ENCODE data around the gene USP15. TPM values are rescaled to one million over a fixed set of nuclear protein-coding genes. Genes with fewer than 3 reads are reported as not detected.
"Not testable (repeated sequence)": the region's sequence is repeated elsewhere in the genome, so short reads cannot be mapped to it uniquely, and the experiment has no call there.

The USP15 gene
- total and polyA plus RNA-seq, 8 donors, result 42.2 to 107 (median 48.4) TPM

DNA sequence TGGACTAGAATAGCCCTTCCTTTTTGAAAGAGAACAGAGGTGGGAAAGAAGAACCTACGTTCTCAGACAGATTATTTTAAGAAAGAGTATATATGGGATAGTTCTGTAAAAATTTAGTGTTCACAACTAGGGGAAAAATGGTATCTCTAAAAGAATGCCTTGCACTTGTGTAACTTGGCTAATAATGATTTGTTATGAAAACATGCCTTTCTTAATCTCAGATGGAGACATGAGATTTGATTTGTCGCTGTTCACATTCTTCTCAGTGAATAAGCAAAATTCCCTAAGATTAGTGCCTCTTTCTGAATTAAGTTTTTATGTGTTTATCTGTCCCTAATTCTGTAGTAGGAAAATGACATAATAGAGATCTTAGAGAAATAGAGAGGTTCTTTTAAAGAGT is 100.8 kb downstream of the USP15 start:
- Histone ChIP-seq H3K9me3 (peaks cover 0 to 4% of the 10 kb centered on the region in 2 donors), H3K27ac (no peak overlapping the region), H3K4me1 (no peaks in the 10 kb centered on the region), H3K4me3 (no peak overlapping the region), H3K36me3 (peaks cover 0 to 36% of the 10 kb centered on the region in 2 donors), H3K27me3 (no peaks in the 10 kb centered on the region)
- ATAC-seq (no peak), DNase-seq (no peak)
- TF ChIP-seq, protein P1, sequence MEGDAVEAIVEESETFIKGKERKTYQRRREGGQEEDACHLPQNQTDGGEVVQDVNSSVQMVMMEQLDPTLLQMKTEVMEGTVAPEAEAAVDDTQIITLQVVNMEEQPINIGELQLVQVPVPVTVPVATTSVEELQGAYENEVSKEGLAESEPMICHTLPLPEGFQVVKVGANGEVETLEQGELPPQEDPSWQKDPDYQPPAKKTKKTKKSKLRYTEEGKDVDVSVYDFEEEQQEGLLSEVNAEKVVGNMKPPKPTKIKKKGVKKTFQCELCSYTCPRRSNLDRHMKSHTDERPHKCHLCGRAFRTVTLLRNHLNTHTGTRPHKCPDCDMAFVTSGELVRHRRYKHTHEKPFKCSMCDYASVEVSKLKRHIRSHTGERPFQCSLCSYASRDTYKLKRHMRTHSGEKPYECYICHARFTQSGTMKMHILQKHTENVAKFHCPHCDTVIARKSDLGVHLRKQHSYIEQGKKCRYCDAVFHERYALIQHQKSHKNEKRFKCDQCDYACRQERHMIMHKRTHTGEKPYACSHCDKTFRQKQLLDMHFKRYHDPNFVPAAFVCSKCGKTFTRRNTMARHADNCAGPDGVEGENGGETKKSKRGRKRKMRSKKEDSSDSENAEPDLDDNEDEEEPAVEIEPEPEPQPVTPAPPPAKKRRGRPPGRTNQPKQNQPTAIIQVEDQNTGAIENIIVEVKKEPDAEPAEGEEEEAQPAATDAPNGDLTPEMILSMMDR (IDR thresholded peaks at IDR 0.05), result no peak
- intact Hi-C loops (cut with DNase I), result no loop called here

DNA sequence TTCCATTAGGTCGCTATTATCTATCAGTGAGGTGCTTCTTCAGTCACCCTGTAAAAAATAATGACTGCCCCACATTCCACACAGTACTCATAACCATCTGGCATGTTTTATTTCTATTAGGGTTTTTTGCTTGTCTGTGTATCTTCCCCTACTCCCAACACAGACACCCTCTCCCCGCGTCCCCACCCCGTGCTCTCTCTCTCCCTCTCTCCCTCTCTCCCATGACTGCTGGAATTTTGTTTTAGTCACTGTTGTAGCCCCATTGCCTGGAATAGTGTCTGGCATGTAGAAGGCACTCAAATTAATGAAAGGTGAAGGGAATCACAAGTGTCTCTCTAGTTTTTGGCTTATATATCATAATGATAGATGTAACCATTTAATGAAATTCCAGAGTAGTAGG is 103.3 kb downstream of the USP15 start:
- no peak overlapping the region for H3K4me3 ChIP-seq
- intact Hi-C loops (cut with DNase I), result no loop called here
- DNase-seq (no peak), ATAC-seq (no peak)
- peaks cover 0 to 16% of the 10 kb centered on the region in 2 donors for H3K36me3 ChIP-seq
- H3K27me3 ChIP-seq, result no peaks in the 10 kb centered on the region
- no peak overlapping the region for H3K27ac ChIP-seq
- peaks cover 0 to 4% of the 10 kb centered on the region in 2 donors for H3K9me3 ChIP-seq
- TF ChIP-seq, protein P1 (IDR thresholded peaks at IDR 0.05), result no peak
- H3K4me1 ChIP-seq, result no peaks in the 10 kb centered on the region

DNA sequence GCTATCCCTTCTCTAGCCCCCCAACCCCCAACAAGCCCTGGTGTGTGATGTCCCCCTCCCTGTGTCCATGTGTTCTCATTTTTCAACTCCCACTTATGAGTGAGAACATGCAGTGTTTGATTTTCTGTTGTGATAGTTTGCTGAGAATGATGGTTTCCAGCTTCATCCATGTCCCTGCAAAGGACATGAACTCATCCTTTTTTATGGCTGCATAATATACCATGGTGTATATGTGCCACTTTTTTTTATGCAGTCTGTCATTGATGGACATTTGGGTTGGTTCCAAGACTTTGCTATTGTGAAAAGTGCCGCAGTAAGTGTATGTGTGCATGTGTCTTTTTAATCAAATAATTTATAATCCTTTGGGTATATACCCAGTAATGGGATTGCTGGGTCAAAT is 104.5 kb downstream of the USP15 start:
- intact Hi-C loops (cut with DNase I), result not testable (repeated sequence)

DNA sequence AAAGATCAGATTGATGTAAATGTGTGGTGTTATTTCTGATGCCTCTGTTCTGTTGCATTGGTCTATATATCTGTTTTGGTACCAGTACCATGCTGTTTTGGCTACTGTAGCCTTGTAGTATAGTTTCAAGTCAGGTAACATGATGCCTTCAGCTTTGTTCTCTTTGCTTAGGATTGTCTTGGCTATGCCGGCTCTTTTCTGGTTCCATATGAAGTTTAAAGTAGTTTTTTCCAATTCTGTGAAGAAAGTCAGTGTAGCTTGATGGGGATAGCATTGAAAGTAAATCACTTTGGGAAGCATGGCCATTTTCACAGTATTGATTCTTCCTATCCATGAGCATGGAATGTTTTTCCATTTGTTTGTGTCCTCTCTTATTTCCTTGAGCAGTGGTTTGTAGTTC is 105.6 kb downstream of the USP15 start:
- ATAC-seq; H3K4me3 ChIP-seq; H3K4me1 ChIP-seq; H3K27me3 ChIP-seq; intact Hi-C loops (cut with DNase I); H3K9me3 ChIP-seq; DNase-seq; H3K27ac ChIP-seq: not testable (repeated sequence)
- H3K36me3 ChIP-seq, result peaks cover 0 to 20% of the 10 kb centered on the region in 2 donors

More for the DNA sequence above, 104.5 kb downstream of the USP15 start:
- peaks cover 0 to 11% of the 10 kb centered on the region in 2 donors for H3K36me3 ChIP-seq
- H3K9me3 ChIP-seq, H3K27ac ChIP-seq, H3K4me3 ChIP-seq, H3K27me3 ChIP-seq, H3K4me1 ChIP-seq, DNase-seq, ATAC-seq: not testable (repeated sequence)

DNA sequence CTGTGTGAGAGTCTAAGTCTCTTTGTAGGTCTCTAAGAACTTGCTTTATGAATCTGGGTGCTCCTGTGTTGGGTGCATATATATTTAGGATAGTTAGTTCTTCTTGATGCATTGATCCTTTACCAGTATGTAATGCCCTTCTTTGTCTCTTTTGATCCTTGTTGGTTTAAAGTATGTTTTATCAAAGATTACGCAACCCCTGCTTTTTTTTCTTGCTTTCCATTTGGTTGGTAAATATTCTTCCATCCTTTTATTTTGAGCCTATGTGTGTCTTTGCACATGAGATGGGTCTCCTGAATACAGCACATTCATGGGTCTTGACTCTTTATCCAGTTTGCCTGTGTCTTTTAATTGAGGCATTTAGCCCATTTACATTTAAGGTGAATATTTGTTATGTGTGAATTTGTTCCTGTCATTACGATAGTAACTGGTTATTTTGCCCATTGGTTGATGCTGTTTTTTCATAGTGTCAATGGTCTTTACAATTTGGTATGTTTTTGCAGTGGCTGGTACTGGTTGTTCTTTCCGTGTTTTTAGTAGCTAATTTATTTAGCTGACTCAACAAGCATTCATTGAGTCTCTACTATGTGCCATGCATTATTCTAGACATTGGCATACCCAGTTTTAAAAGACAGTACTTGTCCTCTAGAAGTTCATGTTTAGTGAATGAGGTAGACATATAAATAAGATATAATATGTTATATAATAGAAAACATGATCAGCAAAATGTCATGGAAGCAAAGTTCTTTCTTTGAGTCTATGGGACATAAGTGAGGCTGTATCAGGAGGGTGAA is 108.4 kb downstream of the USP15 start:
- H3K9me3 ChIP-seq; H3K4me1 ChIP-seq; H3K4me3 ChIP-seq; ATAC-seq; H3K27ac ChIP-seq; H3K27me3 ChIP-seq; intact Hi-C loops (cut with DNase I); DNase-seq: not testable (repeated sequence)
- H3K36me3 ChIP-seq, result peaks cover 0 to 13% of the 10 kb centered on the region in 2 donors

DNA sequence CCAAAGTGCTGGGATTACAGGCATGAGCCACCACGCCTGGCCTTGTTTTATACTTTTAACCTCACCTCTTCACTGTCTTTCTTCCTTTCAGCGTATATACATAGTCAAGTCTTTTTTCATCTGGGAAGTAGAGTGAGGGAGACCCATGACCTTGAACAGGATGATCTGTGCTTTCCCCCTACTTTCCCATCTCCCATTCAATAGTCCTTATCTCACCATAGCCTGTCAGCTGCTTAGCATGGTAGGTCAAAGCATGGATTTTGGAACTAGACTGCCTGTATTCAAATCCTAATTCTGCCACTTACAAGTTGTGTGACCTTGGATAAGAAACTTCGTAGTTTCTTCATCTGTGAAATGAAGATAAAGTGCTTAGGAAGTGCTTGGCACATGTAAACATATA is 110.0 kb downstream of the USP15 start:
- Histone ChIP-seq H3K4me1 (peaks cover 0 to 10% of the 10 kb centered on the region in 2 donors), H3K27ac (no peak overlapping the region), H3K4me3 (no peak overlapping the region), H3K27me3 (no peaks in the 10 kb centered on the region), H3K36me3 (peaks cover 0 to 9% of the 10 kb centered on the region in 2 donors), H3K9me3 (peaks cover 0 to 2% of the 10 kb centered on the region in 2 donors)
- DNase-seq, result no peak
- no peak for ATAC-seq
- intact Hi-C loops (cut with DNase I), result no loop called here
- TF ChIP-seq, protein P1 (IDR thresholded peaks at IDR 0.05), result no peak
